Astrocyte (in vitro differentiated cells and primary cell): Measurements from ENCODE around the gene UTS2R. TPM values are rescaled to one million over a fixed set of nuclear protein-coding genes. Genes with fewer than 3 reads are reported as not detected.

Experiments
- DNase-seq: peaks from one replicate; pipeline ENCODE4 v3.0.0-alpha.2; 2010; ENCODE audit warnings: low read depth
- FAIRE-seq: peaks from 2 replicates; lab custom pipeline; 2011; peaks lifted over from hg19 to GRCh38; lab: Jason Lieb, UNC
- H2AFZ ChIP-seq: 2 replicates; pipeline ENCODE4 v1.6.0; 2012; ENCODE audit warnings: low read depth, low read length, inconsistent platforms
- H3K27ac ChIP-seq: 2 replicates; pipeline ENCODE4 v1.5.1; 2011; ENCODE audit warnings: low read depth, low read length, inconsistent platforms
- H3K27me3 ChIP-seq: 2 replicates; pipeline ENCODE4 v1.6.0; 2011; ENCODE audit warnings: low read length, inconsistent platforms; ENCODE audit not compliant: insufficient read depth
- H3K36me3 ChIP-seq: 2 replicates; pipeline ENCODE4 v1.5.1; 2011; ENCODE audit warnings: low read length, inconsistent platforms; ENCODE audit not compliant: insufficient read depth
- H3K4me1 ChIP-seq: 2 replicates; pipeline ENCODE4 v1.5.1; 2011; ENCODE audit warnings: low read length, inconsistent platforms; ENCODE audit not compliant: insufficient read depth
- H3K4me2 ChIP-seq: 2 replicates; pipeline ENCODE4 v1.6.0; 2012; ENCODE audit warnings: low read length, inconsistent platforms
- H3K4me3 ChIP-seq: 2 replicates; pipeline ENCODE4 v1.5.1; 2011; ENCODE audit warnings: low read depth, mild to moderate bottlenecking, low read length, inconsistent platforms; ENCODE audit not compliant: insufficient read depth
- H3K79me2 ChIP-seq: 2 replicates; pipeline ENCODE4 v1.6.0; 2012; ENCODE audit warnings: mild to moderate bottlenecking, low read length, inconsistent platforms; ENCODE audit not compliant: insufficient read depth
- H3K9ac ChIP-seq: 2 replicates; pipeline ENCODE4 v1.6.0; 2012; ENCODE audit warnings: mild to moderate bottlenecking, low read length, inconsistent platforms
- H3K9me3 ChIP-seq: 2 replicates; pipeline ENCODE4 v1.5.1; 2012; ENCODE audit warnings: low read depth, mild to moderate bottlenecking, low read length, inconsistent platforms; ENCODE audit not compliant: insufficient read depth
- H4K20me1 ChIP-seq: 2 replicates; pipeline ENCODE4 v1.6.0; 2012; ENCODE audit warnings: low read length, inconsistent platforms; ENCODE audit not compliant: insufficient read depth
- H3K27ac Mint-ChIP-seq: one replicate; pipeline ENCODE4 v1.8.0; 2021; ENCODE audit warnings: mild to moderate bottlenecking, mixed read lengths; ENCODE audit not compliant: unreplicated experiment
- H3K27me3 Mint-ChIP-seq: one replicate; pipeline ENCODE4 v1.8.0; 2021; ENCODE audit warnings: low read depth, mixed read lengths; ENCODE audit not compliant: unreplicated experiment
- H3K36me3 Mint-ChIP-seq: one replicate; pipeline ENCODE4 v1.8.0; 2021; ENCODE audit warnings: low read depth, mixed read lengths; ENCODE audit not compliant: unreplicated experiment
- H3K4me1 Mint-ChIP-seq: one replicate; pipeline ENCODE4 v1.8.0; 2021; ENCODE audit warnings: low read depth, mixed read lengths; ENCODE audit not compliant: unreplicated experiment
- H3K4me3 Mint-ChIP-seq: one replicate; pipeline ENCODE4 v1.8.0; 2021; ENCODE audit warnings: mild to moderate bottlenecking, moderate library complexity, mixed read lengths; ENCODE audit not compliant: unreplicated experiment
- H3K9me3 Mint-ChIP-seq: one replicate; pipeline ENCODE4 v1.8.0; 2021; ENCODE audit warnings: mild to moderate bottlenecking, mixed read lengths; ENCODE audit not compliant: unreplicated experiment
- EZH2 ChIP-seq: IDR thresholded peaks from 2 replicates; pipeline ENCODE4 v1.6.1; 2012; ENCODE audit warnings: mild to moderate bottlenecking, low read length, inconsistent platforms; ENCODE audit not compliant: insufficient read depth
- total RNA-seq: library from RNA; stranded (reverse); gene quantifications from 2 replicates; pipeline ENCODE4 v1.2.1, GENCODE V29; 2021
- TF ChIP-seq, protein P1 (sequence below): IDR thresholded peaks from 2 replicates; pipeline ENCODE4 v1.5.1; 2011; ENCODE audit warnings: low read depth, mild to moderate bottlenecking, inconsistent platforms, low read length, moderate library complexity; ENCODE audit not compliant: insufficient read depth

Gene UTS2R
- total RNA-seq, 1 donor from 2014 or later, result not detected

GRCh38 chr17:82390015-82390859 lies 18.7 kb downstream of the UTS2R start:
- Histone ChIP-seq H3K9me3 (no peaks in the 10 kb centered on the region), H2AFZ (no peak overlapping the region), H3K27me3 (peaks cover 4% of the 10 kb centered on the region), H3K4me1 (no peaks in the 10 kb centered on the region), H3K27ac (no peak overlapping the region), H3K36me3 (no peaks in the 10 kb centered on the region), H3K79me2 (no peaks in the 10 kb centered on the region), H3K4me2 (no peak overlapping the region), H3K4me3 (no peak overlapping the region), H4K20me1 (peaks cover 4% of the 10 kb centered on the region), H3K9ac (no peak overlapping the region)
- peaks cover 8% of the 10 kb centered on the region for H3K36me3 Mint-ChIP-seq
- no peaks in the 10 kb centered on the region for H3K9me3 Mint-ChIP-seq
- TF ChIP-seq EZH2, result no peak
- TF ChIP-seq, protein P1, sequence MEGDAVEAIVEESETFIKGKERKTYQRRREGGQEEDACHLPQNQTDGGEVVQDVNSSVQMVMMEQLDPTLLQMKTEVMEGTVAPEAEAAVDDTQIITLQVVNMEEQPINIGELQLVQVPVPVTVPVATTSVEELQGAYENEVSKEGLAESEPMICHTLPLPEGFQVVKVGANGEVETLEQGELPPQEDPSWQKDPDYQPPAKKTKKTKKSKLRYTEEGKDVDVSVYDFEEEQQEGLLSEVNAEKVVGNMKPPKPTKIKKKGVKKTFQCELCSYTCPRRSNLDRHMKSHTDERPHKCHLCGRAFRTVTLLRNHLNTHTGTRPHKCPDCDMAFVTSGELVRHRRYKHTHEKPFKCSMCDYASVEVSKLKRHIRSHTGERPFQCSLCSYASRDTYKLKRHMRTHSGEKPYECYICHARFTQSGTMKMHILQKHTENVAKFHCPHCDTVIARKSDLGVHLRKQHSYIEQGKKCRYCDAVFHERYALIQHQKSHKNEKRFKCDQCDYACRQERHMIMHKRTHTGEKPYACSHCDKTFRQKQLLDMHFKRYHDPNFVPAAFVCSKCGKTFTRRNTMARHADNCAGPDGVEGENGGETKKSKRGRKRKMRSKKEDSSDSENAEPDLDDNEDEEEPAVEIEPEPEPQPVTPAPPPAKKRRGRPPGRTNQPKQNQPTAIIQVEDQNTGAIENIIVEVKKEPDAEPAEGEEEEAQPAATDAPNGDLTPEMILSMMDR, result no peak
- peak overlapping the region; percentile 41 for H3K27ac Mint-ChIP-seq
- no peak overlapping the region for H3K4me3 Mint-ChIP-seq
- H3K4me1 Mint-ChIP-seq, result no peaks in the 10 kb centered on the region
- FAIRE-seq (no peak), DNase-seq (no peak)
- H3K27me3 Mint-ChIP-seq, result peaks cover 11% of the 10 kb centered on the region

- no peaks in the 10 kb centered on the region for H3K4me1 ChIP-seq
- H3K27me3 ChIP-seq, result peaks cover 4% of the 10 kb centered on the region
- no peak overlapping the region for H3K4me2 ChIP-seq
- no peak for FAIRE-seq
- no peaks in the 10 kb centered on the region for H3K9me3 ChIP-seq
- no peak overlapping the region for H2AFZ ChIP-seq
- Mint-ChIP-seq H3K27ac (no peak overlapping the region), H3K4me1 (no peaks in the 10 kb centered on the region), H3K36me3 (peaks cover 8% of the 10 kb centered on the region), H3K9me3 (no peaks in the 10 kb centered on the region), H3K27me3 (peaks cover 11% of the 10 kb centered on the region), H3K4me3 (no peak overlapping the region)
- TF ChIP-seq EZH2, result no peak
- TF ChIP-seq, protein P1, result no peak
- H3K4me3 ChIP-seq, result no peak overlapping the region
- DNase-seq, result no peak
- H3K36me3 ChIP-seq, result no peaks in the 10 kb centered on the region
- H3K27ac ChIP-seq, result no peak overlapping the region
- H3K79me2 ChIP-seq, result no peaks in the 10 kb centered on the region
- H3K9ac ChIP-seq, result no peak overlapping the region
- peaks cover 4% of the 10 kb centered on the region for H4K20me1 ChIP-seq
These were observed 19.4 kb downstream of the UTS2R start for GRCh38 chr17:82390860-82391435.
